ENCODE results near the gene WASL. TPM values are rescaled to one million over a fixed set of nuclear protein-coding genes. Genes with fewer than 3 reads are reported as not detected.

Gene WASL
- total RNA-seq, 1 donor from 2014 or later = 35.0 TPM

GRCh38 chr7:123656544-123657303 lies 92.1 kb downstream of the WASL start:
- Mint-ChIP-seq H3K4me1 (no peaks in the 10 kb centered on the region), H3K27ac (no peak overlapping the region), H3K4me3 (no peak overlapping the region), H3K36me3 (no peaks in the 10 kb centered on the region), H3K27me3 (ENCODE audit: low read depth) (no peaks in the 10 kb centered on the region), H3K9me3 (peaks cover 2% of the 10 kb centered on the region)
- DNase-seq (ENCODE audit: low spot score in 2 of 2, unreplicated experiment in 2 of 2) = no peak
- TF ChIP-seq, protein P1, sequence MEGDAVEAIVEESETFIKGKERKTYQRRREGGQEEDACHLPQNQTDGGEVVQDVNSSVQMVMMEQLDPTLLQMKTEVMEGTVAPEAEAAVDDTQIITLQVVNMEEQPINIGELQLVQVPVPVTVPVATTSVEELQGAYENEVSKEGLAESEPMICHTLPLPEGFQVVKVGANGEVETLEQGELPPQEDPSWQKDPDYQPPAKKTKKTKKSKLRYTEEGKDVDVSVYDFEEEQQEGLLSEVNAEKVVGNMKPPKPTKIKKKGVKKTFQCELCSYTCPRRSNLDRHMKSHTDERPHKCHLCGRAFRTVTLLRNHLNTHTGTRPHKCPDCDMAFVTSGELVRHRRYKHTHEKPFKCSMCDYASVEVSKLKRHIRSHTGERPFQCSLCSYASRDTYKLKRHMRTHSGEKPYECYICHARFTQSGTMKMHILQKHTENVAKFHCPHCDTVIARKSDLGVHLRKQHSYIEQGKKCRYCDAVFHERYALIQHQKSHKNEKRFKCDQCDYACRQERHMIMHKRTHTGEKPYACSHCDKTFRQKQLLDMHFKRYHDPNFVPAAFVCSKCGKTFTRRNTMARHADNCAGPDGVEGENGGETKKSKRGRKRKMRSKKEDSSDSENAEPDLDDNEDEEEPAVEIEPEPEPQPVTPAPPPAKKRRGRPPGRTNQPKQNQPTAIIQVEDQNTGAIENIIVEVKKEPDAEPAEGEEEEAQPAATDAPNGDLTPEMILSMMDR (IDR thresholded peaks at IDR 0.05; ENCODE audit: unreplicated experiment) = no peak

- Mint-ChIP-seq H3K9me3 (no peaks in the 10 kb centered on the region), H3K4me1 (no peaks in the 10 kb centered on the region), H3K36me3 (no peaks in the 10 kb centered on the region), H3K4me3 (no peak within 1 kb of the TSS), H3K27ac (no peak within 1 kb of the TSS), H3K27me3 (ENCODE audit: low read depth) (no peaks in the 10 kb centered on the region)
- TF ChIP-seq, protein P1 (IDR thresholded peaks at IDR 0.05; ENCODE audit: unreplicated experiment) = no peak
- DNase-seq (ENCODE audit: low spot score in 2 of 2, unreplicated experiment in 2 of 2) = no peak
Observed at GRCh38 chr7:123655614-123656013, 93.2 kb downstream of the WASL start, which contains the start of gene LMOD2. Gene LMOD2, plus strand, starts transcription at chr7:123655866. Its CDS starts 98 bp downstream, at chr7:123655964.

DNA sequence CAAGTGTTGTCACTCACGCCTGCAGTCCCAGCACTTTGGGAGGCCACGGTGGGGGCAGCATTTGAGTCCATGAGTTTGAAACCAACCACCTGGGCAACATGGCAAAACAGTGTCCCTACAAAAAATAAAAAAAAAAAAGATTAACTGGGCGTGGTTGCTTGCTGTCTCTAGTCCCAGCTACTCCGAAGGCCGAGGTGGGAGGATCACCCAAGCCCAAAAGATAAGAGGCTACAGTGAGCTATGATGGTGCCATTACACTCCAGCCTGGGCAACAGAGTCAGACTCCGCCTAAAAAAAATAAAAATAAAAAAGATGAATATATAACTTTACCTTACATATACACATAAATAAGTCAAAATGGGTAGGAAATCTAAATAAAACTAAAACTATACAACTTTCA lies 95.6 kb downstream of the WASL start:
- Mint-ChIP-seq H3K4me3 (no peak overlapping the region), H3K27me3 (ENCODE audit: low read depth) (no peaks in the 10 kb centered on the region), H3K27ac (no peak overlapping the region), H3K36me3 (no peaks in the 10 kb centered on the region), H3K9me3 (no peaks in the 10 kb centered on the region), H3K4me1 (no peaks in the 10 kb centered on the region)
- TF ChIP-seq, protein P1 (IDR thresholded peaks at IDR 0.05; ENCODE audit: unreplicated experiment) = no peak
- DNase-seq (ENCODE audit: low spot score in 2 of 2, unreplicated experiment in 2 of 2) = no peak

- H3K4me1 Mint-ChIP-seq = no peaks in the 10 kb centered on the region
- no peaks in the 10 kb centered on the region for H3K9me3 Mint-ChIP-seq
- DNase-seq (ENCODE audit: low spot score in 2 of 2, unreplicated experiment in 2 of 2) = no peak
- H3K36me3 Mint-ChIP-seq = no peaks in the 10 kb centered on the region
- no peak overlapping the region for H3K4me3 Mint-ChIP-seq
- no peaks in the 10 kb centered on the region for H3K27me3 Mint-ChIP-seq (ENCODE audit: low read depth)
- no peak overlapping the region for H3K27ac Mint-ChIP-seq
- TF ChIP-seq, protein P1 (IDR thresholded peaks at IDR 0.05; ENCODE audit: unreplicated experiment) = no peak
Observed at GRCh38 chr7:123652406-123652805, 96.4 kb downstream of the WASL start.

GRCh38 chr7:123650595-123650994 lies 98.2 kb downstream of the WASL start:
- Mint-ChIP-seq H3K4me1 (peaks cover 2% of the 10 kb centered on the region), H3K27ac (no peak overlapping the region), H3K36me3 (no peaks in the 10 kb centered on the region), H3K4me3 (no peak overlapping the region), H3K9me3 (no peaks in the 10 kb centered on the region), H3K27me3 (ENCODE audit: low read depth) (no peaks in the 10 kb centered on the region)
- TF ChIP-seq, protein P1 (IDR thresholded peaks at IDR 0.05; ENCODE audit: unreplicated experiment) = no peak
- DNase-seq (ENCODE audit: low spot score in 2 of 2, unreplicated experiment in 2 of 2) = no peak
